ENCODE measurements around the gene MYO5B.

Gene MYO5B

GRCh38 chr18:49875155-49875554 is 319.8 kb downstream of the MYO5B start:
- Histone ChIP-seq H4K20me1 (ENCODE audit: insufficient read depth) (no peaks in the 10 kb centered on the region), H3K27me3 (ENCODE audit: insufficient read depth, low read depth) (no peaks in the 10 kb centered on the region)
- TF ChIP-seq, protein P1, sequence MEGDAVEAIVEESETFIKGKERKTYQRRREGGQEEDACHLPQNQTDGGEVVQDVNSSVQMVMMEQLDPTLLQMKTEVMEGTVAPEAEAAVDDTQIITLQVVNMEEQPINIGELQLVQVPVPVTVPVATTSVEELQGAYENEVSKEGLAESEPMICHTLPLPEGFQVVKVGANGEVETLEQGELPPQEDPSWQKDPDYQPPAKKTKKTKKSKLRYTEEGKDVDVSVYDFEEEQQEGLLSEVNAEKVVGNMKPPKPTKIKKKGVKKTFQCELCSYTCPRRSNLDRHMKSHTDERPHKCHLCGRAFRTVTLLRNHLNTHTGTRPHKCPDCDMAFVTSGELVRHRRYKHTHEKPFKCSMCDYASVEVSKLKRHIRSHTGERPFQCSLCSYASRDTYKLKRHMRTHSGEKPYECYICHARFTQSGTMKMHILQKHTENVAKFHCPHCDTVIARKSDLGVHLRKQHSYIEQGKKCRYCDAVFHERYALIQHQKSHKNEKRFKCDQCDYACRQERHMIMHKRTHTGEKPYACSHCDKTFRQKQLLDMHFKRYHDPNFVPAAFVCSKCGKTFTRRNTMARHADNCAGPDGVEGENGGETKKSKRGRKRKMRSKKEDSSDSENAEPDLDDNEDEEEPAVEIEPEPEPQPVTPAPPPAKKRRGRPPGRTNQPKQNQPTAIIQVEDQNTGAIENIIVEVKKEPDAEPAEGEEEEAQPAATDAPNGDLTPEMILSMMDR (conservative IDR thresholded peaks at IDR 0.05; ENCODE audit: low read depth, low read length) = no peak

GRCh38 chr18:49874238-49874637 is 320.7 kb downstream of the MYO5B start:
- H3K36me3 ChIP-seq (ENCODE audit: insufficient read depth) = no peaks in the 10 kb centered on the region
- TF ChIP-seq, protein P1 (conservative IDR thresholded peaks at IDR 0.05; ENCODE audit: low read depth, low read length) = no peak
- no peaks in the 10 kb centered on the region for H3K4me1 ChIP-seq (ENCODE audit: low read depth, poor library complexity, severe bottlenecking)
- H3K27ac ChIP-seq = no peak overlapping the region
- H2AFZ ChIP-seq (ENCODE audit: low read depth) = no peak overlapping the region
- H3K4me2 ChIP-seq = no peak overlapping the region
- no peaks in the 10 kb centered on the region for H4K20me1 ChIP-seq (ENCODE audit: insufficient read depth)
- H3K4me3 ChIP-seq (IDR thresholded peaks at IDR 0.05; ENCODE audit: insufficient read depth, low read depth, low read length) = no peak overlapping the region
- H3K27me3 ChIP-seq (ENCODE audit: insufficient read depth, low read depth) = no peaks in the 10 kb centered on the region
- H3K79me2 ChIP-seq (ENCODE audit: insufficient read depth, low read depth) = no peaks in the 10 kb centered on the region
- H3K9ac ChIP-seq = no peak overlapping the region

More at GRCh38 chr18:49875155-49875554, 319.8 kb downstream of the MYO5B start:
- no peaks in the 10 kb centered on the region for H3K36me3 ChIP-seq (ENCODE audit: insufficient read depth)
- H3K27ac ChIP-seq = no peak overlapping the region
- no peak overlapping the region for H3K4me2 ChIP-seq
- H3K79me2 ChIP-seq (ENCODE audit: insufficient read depth, low read depth) = no peaks in the 10 kb centered on the region
- H3K9ac ChIP-seq = no peak overlapping the region
- no peaks in the 10 kb centered on the region for H3K4me1 ChIP-seq (ENCODE audit: low read depth, poor library complexity, severe bottlenecking)
- no peak overlapping the region for H3K4me3 ChIP-seq (IDR thresholded peaks at IDR 0.05; ENCODE audit: insufficient read depth, low read depth, low read length)
- no peak overlapping the region for H2AFZ ChIP-seq (ENCODE audit: low read depth)

GRCh38 chr18:49869354-49869753 is 325.6 kb downstream of the MYO5B start:
- no peak overlapping the region for H3K4me2 ChIP-seq
- H2AFZ ChIP-seq (ENCODE audit: low read depth) = no peak overlapping the region
- no peaks in the 10 kb centered on the region for H4K20me1 ChIP-seq (ENCODE audit: insufficient read depth)
- no peaks in the 10 kb centered on the region for H3K4me1 ChIP-seq (ENCODE audit: low read depth, poor library complexity, severe bottlenecking)
- H3K79me2 ChIP-seq (ENCODE audit: insufficient read depth, low read depth) = no peaks in the 10 kb centered on the region
- TF ChIP-seq, protein P1 (conservative IDR thresholded peaks at IDR 0.05; ENCODE audit: low read depth, low read length) = no peak
- no peaks in the 10 kb centered on the region for H3K27me3 ChIP-seq (ENCODE audit: insufficient read depth, low read depth)
- no peak overlapping the region for H3K4me3 ChIP-seq (IDR thresholded peaks at IDR 0.05; ENCODE audit: insufficient read depth, low read depth, low read length)
- H3K9ac ChIP-seq = no peak overlapping the region
- H3K36me3 ChIP-seq (ENCODE audit: insufficient read depth) = no peaks in the 10 kb centered on the region
- H3K27ac ChIP-seq = no peak overlapping the region

- Histone ChIP-seq H3K27ac (no peak overlapping the region), H3K27me3 (ENCODE audit: insufficient read depth, low read depth) (no peaks in the 10 kb centered on the region), H3K4me3 (IDR thresholded peaks at IDR 0.05; ENCODE audit: insufficient read depth, low read depth, low read length) (no peak overlapping the region), H3K79me2 (ENCODE audit: insufficient read depth, low read depth) (no peaks in the 10 kb centered on the region), H3K4me2 (no peak overlapping the region), H2AFZ (ENCODE audit: low read depth) (no peak overlapping the region), H4K20me1 (ENCODE audit: insufficient read depth) (no peaks in the 10 kb centered on the region), H3K4me1 (ENCODE audit: low read depth, poor library complexity, severe bottlenecking) (no peaks in the 10 kb centered on the region), H3K9ac (no peak overlapping the region), H3K36me3 (ENCODE audit: insufficient read depth) (no peaks in the 10 kb centered on the region)
- TF ChIP-seq, protein P1 (conservative IDR thresholded peaks at IDR 0.05; ENCODE audit: low read depth, low read length) = no peak
Observed at GRCh38 chr18:49866680-49867079, 328.3 kb downstream of the MYO5B start.
